DMS114 treated with DMSO at 0.1 percent for 48 hours (cell line): ENCODE measurements around the gene CRYGB.
"Not testable (repeated sequence)": the region's sequence is repeated elsewhere in the genome, so short reads cannot be mapped to it uniquely, and the experiment has no call there.

Experiments
- DNase-seq: peaks from one replicate; lab custom pipeline; 2025; ENCODE audit not compliant: unreplicated experiment; lab: John Stamatoyannopoulos, UW

CRYGB gene

DNA sequence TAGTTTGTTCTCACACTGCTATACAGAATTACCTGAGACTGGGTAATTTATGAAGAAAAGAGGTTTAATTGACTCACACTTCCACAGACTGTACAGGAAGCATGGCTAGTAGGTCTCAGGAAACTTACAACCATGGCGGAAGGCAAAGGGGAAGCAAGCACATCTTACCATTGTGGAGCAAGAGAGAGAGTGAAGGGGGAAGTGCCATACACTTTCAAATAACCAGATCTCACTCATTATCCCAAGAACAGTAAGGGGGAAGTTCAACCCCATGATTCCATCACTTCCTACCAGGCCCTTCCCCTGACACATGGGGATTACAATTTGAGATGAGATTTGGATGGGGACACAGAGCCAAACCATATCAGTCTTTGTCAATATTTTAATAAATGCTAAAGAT, 5.0 kb upstream of the CRYGB start:
- no peak for DNase-seq

DNA sequence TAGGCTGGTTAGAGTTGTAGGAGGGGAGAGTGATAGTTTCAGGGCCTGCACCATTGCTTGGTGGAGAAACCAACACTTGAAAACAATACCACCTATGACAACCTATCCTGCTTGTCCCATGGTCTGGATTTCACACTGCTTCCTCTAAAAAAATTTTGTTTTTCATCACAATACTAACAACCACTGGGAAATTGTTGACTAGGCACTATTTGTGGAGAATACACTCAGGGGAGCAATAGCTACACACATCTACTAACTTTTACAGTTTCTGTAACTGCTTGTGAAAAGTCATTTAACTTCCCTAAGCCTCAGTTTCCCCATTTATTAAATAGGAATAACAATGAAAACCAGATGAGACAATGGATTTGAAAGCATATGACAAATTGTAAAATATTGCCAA, 4.1 kb upstream of the CRYGB start:
- no peak for DNase-seq

DNA sequence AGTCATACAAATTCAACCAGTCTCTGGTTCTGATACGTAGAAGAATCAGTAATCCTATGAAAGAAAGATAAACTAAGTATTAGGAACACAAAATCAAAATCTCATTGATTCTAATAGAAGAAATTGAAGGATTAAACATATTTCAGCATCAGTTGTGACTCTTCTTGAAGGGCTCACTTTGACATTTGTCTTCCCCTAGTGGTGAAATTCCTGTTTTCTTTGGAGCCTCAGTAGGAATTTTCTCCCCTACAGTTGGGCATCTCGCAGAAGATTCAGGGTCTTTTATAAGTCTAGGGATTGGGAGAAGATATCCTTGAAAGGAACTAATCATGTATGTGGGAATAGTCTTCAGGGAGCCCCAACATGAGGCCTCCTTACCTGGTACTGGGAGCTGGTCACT, 2.8 kb upstream of the CRYGB start:
- DNase-seq = no peak

DNA sequence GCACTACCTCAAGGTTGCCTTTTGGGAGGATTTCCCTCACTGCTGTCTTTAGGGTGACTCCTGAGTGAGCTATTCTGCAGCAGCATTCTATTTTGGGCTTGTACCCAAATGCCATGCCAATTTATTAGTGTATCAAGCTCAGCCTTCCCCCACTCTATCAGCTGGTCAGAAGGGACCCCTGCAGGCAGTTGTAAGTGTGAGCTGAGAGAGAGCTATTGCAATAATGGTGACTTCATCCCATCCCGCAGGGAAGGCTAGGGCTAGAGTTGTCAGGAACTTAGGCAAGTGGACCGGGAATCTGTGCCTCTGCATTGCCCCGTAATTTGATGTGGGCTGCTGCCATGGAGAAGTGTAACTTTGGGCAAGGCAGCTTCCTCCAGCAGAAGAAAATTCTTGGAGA, 1.8 kb upstream of the CRYGB start:
- no peak for DNase-seq

DNA sequence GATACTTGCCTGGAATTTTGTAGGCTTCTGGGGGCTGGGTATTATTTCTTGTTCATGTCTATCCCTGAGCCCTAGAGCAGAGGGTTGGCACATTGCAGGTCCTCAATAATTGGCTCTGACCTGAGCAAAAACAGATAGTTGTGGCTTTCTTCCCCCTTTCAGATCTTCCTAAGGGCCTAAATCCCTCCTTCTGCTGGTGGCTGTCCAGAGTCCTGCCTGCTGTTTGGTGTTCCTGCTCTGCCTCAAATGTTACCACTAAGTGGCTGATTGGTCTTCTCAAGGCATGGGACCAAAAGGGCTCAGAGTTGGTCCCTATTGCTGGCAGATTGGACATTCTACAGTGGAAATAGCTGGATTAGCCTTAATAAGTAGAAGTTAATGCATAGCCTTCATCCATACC, 1.1 kb upstream of the CRYGB start:
- no peak for DNase-seq

DNA sequence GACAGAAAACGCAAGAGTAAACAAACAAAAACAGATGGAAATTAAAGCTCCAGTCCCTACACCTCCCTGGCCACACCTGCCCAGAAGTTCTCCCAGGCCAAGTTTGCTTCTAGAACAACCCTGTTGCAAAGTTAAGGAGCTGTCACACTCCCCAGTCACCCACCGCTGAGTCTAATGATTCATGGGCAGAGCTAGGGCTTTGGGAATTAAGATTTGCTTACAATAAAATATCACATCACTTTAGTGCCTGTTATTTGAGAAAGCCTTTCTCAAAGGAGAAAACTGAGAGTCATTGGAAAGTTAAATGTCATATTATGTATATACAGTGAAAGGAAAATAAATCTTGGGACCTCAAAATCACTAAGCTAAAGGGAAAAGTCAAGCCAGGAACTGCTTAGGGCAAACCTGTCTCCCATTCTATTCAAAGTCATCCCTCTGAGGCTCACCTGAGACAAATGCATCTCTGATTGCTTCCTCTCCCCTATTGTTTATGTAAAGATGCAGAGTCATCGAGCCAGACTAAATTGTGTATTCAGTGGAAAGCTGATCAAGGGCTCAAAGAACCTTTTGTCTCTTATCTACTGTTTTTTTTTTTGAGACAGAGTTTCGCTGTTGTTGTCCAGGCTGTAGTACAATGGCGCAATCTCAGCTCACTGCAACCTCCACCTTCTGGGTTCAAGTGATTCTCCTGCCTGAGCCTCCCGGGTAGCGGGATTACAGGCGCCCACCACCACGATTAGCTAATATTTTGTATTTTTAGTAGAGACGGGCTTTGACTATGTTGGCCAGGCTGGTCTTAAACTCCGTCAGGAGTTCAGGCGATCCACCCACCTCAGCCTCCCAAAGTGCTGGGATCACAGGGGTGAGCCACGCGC, 2.8 kb downstream of the CRYGB start:
- no peak for DNase-seq

DNA sequence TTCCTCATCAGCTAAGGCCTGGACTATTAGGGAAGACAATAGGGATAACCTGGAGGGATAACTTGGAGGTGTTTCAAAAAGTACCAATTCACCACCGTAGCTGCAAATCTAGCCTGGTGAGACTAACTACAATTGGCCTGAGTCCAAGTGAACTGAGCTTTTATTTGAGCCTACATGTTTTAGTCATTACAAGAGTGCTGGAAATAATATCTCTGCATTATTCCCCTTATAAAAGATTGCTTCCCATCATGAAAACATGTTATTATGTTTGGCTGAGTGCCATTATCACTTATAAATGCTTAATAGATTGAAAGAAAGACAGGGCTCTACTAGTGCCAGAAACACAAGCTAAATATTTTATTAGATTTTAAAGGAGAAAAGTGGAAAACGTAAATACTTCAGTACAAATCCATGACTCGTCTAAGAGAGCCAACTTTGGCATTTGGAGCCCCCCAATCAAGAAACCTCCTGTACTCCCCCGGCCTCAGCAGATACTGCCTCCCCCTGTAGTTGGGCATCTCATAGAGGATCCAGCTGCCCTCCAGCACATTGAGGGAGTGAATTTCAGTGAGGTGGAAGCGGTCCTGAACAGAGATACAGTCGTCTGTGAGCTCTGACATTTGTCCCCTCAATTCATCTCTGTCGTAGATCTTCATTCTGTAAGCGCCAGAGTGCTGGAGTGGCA, 3.6 kb downstream of the CRYGB start:
- no peak for DNase-seq

DNA sequence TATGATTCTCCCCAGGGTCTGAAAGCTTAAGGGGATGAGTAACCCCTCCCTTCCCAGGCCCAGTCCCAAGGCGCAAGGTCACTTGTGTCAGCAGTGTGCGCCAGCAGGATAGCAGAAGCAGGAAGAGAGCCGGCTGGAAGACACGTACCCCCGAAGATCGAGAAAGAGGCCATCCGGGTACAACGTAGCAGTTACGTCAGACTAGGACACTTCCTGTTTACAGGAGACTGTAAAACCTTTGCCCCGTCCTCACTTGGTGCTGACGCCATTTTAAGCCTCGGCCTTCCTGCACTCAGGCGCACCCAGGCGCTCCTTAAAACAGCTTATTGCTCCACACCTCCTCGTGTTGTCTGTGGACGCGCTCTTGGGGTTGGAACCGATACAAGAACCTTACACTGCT, 6.5 kb downstream of the CRYGB start:
- DNase-seq = no peak

DNA sequence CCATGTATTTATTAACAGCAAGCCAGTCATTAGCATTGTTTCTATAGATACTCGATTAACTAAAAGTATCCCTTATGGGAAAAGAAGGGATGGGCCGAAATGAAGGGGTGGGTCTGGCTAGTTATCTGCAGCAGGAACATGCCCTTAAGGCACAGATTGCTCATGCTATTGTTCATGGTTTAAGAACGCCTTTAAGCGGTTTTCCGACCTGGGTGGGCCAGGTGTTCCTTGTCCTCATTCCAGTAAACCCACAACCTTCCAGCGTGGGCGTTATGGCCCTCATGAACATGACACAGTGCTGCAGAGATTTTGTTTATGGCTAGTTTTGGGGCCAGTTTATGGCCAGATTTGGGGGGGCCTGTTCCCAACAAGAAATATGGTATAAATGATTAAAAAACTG, 7.6 kb downstream of the CRYGB start:
- DNase-seq = not testable (repeated sequence)

DNA sequence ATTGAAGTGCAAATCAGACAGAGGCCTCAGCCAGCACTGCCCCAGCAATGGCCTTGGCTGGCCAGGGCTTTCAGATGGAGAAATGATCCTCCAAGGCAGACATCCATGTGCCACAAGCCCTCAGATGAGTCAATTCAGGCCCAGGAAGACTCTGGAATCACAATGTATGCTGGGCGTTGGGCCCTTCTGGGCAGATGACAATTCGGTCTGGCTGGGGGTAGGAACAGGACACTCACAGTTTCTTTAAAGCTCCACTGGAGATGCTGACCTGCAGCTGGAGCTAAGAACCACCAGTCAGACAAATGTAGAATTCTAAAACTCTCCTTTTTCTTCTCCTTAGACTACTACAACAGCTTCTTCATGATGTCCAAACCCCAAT, 9.3 kb downstream of the CRYGB start:
- DNase-seq = no peak

DNA sequence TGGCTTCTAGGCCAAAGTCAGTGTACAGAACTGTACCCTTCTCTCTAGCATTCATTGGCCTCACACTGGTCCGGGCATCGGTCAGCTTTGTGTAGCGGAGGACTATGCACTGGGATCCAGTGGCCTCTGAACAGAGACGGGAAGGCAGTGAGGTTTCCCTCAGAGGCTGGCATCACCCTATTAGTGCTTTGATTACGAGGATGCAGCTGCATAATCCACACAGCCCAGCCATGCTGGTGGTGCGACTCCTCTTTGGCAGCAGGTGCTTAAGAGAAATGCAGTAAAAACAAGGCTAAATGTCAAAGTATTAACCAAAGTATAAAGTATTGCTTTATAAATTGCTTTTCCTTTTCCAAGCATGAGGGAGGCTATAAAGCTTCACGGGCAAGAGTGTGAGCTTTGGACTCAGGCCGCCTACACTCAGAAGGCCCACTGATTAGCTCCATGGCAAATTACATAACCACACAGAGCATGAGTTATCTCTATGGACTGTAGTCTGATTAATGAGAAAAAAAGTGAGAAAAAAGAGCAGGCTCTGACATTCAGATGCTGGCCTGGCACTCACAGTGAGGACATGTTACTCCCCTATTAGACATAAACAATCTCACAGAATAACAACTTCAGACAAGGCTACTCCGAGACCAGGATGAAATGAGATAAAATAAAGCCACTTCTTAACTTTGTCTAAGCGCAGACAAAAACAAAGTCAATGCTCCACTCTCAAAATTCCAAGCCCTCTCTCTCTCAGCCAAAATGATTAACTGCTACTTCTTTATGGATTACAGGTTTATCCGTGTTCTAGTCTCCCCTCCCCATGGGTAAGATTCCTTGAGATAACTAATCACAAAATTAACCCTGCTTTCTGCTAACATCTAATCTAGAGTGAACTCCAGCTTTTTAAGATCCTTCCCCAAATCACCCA, 9.9 kb downstream of the CRYGB start:
- no peak for DNase-seq

DNA sequence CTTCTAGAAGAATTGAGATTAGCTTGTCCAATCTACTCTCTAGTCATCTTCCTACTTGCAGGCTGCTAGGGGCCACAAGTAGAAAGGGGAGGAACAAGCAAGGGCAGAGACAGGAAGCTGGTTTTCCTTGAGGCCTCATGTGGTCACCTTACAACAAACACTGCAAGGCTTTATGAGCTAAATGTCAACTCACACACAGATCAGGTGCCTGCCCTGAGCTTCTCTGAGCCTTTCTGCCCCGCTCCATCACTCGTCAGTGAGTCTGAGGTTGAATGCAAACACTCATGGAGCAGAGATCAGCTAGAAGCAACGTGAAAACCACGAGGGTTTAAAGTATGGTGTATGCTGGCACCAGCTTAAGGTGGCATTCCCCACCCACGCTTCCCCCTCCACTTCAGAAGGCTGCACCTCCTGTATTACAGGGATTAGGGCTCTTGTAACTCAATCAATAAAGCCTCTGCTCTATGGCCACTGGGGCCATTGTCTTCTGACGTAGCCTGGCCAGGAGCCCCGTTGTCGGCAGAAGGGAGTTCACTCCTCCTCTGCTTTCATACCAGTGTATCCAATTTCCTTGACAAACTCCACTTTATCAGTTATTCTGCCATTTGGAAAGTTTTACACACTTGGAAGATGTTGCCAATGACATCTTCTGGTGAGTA, 10.9 kb downstream of the CRYGB start:
- DNase-seq = no peak

DNA sequence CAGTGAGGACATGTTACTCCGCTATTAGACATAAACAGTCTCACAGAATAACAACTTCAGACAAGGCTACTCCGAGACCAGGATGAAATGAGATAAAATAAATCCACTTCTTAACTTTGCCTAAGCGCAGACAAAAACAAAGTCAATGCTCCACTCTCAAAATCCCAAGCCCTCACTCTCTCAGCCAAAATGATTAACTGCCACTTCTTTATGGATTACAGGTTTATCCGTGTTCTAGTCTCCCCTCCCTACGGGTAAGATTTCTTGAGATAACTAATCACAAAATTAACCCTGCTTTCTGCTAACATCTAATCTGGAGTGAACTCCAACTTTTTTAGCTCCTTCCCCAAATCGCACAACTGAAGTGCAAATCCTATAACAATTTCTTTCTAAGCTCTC, 15.2 kb downstream of the CRYGB start:
- DNase-seq = no peak

DNA sequence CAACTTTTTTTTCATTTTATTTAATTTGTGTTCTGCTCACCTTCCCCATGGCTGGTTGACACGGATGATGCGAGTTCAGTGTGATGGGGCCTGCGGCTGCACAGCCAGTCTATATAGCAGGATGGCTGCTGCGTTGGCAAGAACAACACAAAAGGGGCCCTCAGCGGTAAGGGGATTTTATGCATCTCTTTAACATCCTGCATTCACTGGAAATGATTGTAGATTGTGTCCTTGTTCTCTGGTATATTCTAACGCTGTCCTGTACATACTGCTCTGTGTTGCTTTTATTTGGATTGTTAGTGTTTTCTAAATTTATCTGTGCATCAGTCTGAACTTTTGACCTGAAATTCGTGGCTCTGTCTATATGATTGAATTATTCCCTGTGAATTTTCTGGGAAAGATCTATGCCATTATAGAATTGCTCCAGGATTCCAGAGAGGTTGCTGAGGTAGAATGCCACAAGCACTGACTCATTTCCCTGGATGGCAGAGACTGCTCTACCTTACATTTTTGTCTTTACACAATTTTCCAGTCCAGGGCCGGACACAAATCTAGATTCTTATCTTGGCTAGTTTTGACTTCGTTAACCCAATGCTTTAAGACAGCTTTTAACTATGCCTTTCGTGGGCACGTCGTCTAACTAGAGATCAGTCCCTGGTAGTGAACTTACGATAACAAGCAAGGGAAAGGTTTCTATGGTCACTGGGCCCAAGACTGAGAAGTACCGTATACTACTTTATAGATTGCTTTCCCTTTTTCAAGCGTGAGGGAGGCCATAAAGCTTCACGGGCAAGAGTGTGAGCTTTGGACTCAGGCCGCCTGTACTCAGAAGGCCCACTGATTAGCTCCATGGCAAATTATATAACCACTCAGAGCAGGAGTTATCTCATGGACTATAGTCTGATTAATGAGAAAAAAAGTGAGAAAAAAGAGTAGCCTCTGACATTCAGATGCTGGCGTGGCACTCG, 15.9 kb downstream of the CRYGB start, which contains the start of gene CRYGC:
TSS of gene CRYGC (minus strand) at position 85 of the 968 bp plus-strand sequence. CDS start at position 49, 36 bp downstream.
- no peak for DNase-seq

DNA sequence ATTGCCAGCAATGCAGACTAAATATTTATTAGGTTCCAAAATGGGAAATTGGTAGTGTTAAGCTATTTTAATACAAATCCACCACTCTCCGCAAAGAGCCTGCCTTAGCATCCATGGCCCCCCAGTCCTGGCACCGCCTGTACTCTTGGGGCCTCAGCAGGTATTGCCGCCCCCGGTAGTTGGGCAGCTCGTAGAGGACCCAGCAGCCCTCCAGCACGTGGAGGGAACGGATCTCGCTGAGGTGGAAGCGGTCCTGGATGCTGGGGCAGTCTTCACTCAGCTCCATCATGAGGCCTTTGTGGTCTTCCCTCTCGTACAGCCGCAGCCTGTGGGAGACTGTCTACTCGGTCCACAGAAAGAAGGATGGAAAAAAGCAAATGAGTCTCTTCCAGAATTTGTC, 17.8 kb downstream of the CRYGB start:
- DNase-seq = no peak

DNA sequence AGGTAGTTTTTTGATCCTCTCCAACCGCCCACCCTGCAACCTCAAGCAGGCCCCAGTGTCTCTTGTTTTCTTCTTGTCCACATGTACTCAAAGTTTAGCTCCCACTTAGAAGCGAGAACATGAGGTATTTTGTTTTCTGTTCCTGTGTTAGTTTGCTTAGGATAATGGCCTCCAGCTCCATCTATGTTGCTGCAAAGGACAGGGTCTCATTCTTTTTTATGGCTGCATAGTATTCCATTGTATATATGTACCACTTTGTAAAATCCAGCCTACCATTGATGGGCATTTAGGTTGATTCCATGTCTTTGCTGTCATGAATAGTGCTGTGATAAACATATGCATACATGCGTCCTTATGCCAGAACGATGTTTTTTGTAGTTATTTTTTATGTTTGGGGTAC, 18.9 kb downstream of the CRYGB start:
- DNase-seq = no peak

DNA sequence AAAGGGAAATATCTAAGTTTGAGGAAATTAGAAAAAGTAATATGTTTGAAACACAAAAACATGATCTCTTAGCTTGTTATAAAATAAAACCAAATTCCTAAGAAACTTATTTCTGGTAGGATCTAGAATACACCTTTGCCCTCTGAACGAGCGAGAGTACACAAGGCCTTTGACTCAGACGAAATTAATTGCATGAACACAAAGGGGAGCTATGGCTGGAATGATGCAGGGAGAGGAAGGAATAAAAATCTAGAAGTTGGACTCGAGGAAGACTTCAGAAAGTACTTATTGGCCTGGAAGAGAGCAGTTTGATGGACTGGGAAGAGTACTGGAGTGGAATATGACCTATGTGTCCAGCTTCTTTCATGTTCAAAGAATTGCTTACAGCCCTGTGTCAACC, 20.7 kb downstream of the CRYGB start:
- no peak for DNase-seq

DNA sequence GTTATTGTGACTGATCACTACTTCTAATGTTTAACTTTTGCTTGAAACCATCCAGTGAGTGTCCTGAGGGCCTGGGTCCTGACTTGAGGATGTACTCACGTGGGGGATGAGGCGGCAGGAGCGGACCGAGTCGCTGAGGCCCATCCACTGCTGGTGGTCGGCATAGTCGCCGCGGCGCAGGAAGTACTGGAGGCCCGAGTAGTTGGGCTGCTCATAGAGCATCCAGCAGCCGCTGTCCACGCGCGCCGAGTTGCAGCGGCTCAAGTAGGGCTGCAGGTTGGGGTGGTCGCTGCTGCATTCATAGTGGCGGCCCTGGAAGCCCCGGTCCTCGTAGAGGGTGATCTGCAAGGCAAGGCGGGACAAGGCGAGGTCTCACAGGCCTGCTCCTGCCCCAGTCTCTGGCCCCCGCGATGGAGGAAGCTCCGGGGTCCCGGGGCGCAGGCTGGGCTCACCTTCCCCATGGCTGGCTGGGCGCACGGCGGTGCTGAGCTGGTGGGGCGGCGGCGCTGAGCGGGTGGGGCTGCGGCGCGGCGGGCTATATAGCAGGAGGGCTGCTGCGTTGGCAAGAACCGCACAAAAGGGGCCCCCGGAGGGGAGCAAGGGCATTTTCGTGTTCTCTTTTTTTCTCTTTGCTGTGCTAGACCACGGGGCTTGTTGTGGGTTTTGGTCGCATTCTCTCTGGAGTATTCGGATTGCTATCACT, 21.8 kb downstream of the CRYGB start, which contains the start of gene CRYGD:
TSS of gene CRYGD (minus strand) at position 512 of the 703 bp plus-strand sequence. CDS start at position 461, 51 bp downstream.
- peak; percentile 11 for DNase-seq

DNA sequence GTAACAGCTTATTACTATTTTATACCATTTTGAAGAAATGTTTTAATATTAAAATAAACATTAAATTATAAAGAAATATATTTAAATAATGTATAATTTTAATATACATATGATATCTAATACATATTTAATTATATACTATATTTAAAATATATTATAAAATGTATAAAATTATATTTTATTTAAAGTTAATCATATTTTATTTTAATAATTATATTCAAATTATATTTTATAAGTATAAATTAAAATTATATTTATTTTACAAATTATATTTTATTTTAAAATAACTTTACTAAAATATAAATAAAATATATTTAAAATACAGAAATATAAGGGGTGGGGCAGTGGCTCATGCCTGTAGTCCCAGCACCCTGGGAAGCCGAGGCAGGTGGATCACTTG, 23.7 kb downstream of the CRYGB start:
- no peak for DNase-seq
